Measurements from ENCODE around the gene SLC39A8.

The SLC39A8 gene

DNA sequence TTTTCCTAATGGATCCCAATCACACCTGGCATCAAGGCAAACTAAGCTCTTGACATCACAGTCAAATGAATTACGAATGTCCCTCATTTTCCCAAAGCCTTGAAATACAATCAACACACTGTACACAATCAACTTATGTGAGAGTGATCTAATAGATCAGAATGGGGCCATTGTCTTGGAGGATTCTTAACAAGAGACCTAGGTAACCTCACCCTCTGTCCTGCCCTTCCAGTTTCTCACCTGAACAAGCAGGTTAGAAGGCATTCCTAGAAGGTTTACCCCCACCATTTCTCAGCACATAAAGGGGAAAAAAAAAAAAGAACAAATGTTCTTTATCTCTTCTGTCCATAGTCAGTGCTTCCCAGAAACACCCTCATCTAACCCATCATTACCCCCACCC is 6.3 kb downstream of the SLC39A8 start:
- FAIRE-seq = no peak

DNA sequence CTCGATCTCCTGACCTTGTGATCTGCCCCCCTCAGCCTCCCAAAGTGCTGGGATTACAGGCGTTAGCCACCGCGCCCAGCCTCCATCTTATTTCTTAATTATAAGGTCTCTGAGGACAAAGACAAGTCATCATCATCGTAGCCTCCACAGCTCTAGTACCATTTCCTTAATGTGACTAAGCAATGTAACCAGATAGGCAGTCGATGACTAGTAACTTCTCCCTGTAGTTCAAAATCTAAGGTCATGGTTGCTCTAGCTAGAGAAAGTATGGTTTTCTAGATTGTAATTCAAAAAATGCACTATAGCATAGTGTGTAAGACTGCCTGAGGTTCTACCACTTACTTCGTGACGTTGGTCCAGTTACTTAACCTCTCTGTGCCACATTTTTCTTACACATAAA is 6.9 kb downstream of the SLC39A8 start:
- no peak for FAIRE-seq

- no peak for FAIRE-seq
These were observed 9.7 kb downstream of the SLC39A8 start for GRCh38 chr4:102335616-102336015.

GRCh38 chr4:102334624-102335023 is 10.7 kb downstream of the SLC39A8 start:
- FAIRE-seq = no peak

DNA sequence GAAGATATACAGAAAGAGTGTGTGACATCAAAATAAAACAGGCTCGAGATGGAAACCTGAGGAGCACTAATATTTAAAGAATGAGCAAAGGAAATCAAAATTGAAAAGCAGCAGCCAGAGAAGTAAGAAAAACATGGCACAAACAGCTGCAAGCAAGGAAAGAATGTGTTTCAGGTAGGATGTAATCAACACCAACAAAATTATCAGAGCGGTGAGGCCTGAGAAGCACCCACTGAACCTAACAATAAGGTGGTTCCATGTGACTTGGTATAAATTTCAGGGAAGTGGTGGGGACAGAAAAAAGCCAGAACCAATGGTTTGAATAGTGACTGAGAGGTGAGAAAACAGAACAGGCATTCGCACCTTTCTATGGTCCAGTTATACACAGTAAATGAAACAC is 11.5 kb downstream of the SLC39A8 start:
- no peak for FAIRE-seq

DNA sequence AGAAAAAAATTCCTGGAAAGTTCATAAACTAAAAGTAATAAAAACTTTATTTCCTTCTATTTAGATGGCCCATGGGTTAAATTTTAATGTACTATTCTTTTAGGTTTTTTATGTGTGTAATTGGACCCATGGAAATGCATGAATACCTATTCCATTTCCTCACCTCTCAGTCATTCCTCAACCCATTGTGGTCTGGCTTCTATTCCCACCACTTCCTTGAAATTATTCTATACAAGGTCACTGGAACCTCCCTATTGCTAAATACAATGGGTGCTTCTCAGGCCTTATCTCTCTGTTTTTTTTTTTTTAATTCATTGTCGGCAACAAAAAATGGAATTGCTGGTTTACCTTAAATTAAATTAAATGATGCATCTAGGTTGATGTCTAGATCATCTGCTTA is 17.2 kb downstream of the SLC39A8 start:
- FAIRE-seq = no peak

DNA sequence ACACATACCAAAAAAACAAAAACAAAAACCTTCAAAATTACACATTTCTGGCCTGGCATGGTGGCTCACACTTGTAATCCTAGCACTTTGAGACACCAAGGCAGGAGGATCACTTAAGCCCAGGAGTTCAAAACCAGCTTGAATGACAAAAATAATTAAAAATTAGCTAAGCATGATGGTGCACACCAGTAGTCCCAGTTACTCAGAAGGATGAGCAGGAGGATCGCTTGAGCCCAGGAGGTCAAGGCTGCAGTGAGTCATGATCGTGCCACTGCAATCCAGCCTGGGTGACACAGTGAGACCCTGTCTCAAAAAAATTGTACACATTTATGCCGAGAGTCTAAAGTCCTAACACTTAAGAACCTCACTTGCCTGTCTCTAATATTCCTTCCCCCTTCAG is 18.3 kb downstream of the SLC39A8 start:
- no peak for FAIRE-seq

GRCh38 chr4:102324730-102325129 is 20.6 kb downstream of the SLC39A8 start:
- no peak for FAIRE-seq

GRCh38 chr4:102322736-102323135 is 22.5 kb downstream of the SLC39A8 start:
- no peak for FAIRE-seq

DNA sequence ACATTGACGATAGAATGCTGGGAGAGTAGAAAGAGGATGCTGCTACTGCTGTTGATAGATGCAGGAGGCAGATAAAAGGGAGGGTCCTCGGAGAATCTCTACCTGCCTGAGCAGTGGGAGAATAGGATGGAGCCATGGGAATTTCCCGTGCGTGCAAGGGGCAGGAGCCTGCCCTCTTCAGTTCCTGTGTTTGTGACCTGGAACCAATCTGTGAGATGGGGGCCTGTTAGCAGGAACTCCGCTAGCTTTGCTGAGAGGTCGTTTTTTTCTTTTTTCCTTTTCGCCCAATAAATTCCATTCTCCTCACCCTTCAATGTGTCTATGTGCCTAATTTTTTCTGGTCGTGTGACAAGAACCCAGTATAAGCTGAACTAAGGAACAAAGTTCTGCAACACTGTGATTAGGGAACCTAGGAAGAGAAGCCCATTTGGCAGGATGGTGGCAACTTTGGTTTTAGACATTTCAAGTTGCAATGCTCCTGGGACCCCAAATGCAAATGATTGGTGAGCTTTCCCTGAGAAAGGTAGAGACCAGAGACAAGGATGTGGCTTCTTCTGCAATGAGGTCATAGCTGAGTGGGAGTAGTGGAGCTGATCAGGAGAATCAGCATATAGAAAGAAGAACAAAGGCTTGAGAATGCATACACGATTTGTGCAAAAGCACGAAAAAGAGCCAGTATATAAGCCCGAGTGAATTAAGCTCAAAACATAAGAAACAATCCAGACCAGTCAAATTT is 23.9 kb downstream of the SLC39A8 start:
- FAIRE-seq = no peak

DNA sequence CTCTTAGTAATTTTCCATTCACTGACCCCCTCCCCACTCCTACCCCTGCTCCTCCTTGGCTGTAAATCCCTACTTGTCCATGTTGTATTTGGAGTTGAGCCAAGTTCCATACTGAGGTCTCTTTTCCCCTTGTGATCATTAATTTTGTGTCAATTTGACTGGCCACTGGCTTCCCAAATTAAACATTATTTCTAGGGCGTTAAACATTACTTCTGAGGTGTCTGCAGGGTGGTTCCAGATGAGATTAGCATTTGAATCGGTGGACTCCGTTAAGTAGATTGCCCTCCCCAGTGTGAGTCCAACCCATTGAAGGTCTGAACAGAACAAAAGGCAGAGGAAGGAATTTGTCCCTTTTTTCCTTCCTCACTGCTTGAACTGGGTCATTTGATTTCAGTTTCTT is 25.7 kb downstream of the SLC39A8 start:
- FAIRE-seq = no peak

DNA sequence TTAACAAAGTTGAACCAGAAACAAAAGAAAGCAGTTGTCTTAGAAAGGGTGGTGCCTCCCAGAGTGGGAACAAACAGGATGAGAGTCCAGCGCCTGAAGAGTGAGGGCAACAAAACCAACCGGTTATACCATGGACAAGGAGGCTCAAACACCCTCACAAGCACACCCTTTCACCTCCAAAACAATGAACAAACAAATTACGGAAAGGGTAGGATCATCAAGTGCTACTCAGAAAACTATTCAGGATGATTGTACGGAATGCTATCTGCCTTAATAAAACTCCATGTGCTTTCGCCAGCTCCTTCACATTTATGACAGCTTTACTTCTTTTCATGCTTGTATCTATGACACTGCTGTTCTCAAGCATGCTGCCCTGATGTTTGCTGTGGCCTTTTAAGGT is 26.8 kb downstream of the SLC39A8 start:
- no peak for FAIRE-seq

- no peak for FAIRE-seq
These were observed 27.2 kb downstream of the SLC39A8 start for GRCh38 chr4:102318105-102318504.

- FAIRE-seq = no peak
These were observed 27.8 kb downstream of the SLC39A8 start for GRCh38 chr4:102317459-102317858.

GRCh38 chr4:102316585-102316984 is 28.7 kb downstream of the SLC39A8 start:
- FAIRE-seq = no peak

GRCh38 chr4:102315532-102315931 is 29.8 kb downstream of the SLC39A8 start:
- no peak for FAIRE-seq

GRCh38 chr4:102312417-102312816 is 32.9 kb downstream of the SLC39A8 start:
- FAIRE-seq = no peak

GRCh38 chr4:102311912-102312311 is 33.4 kb downstream of the SLC39A8 start:
- no peak for FAIRE-seq

GRCh38 chr4:102311407-102311806 is 33.9 kb downstream of the SLC39A8 start:
- no peak for FAIRE-seq

DNA sequence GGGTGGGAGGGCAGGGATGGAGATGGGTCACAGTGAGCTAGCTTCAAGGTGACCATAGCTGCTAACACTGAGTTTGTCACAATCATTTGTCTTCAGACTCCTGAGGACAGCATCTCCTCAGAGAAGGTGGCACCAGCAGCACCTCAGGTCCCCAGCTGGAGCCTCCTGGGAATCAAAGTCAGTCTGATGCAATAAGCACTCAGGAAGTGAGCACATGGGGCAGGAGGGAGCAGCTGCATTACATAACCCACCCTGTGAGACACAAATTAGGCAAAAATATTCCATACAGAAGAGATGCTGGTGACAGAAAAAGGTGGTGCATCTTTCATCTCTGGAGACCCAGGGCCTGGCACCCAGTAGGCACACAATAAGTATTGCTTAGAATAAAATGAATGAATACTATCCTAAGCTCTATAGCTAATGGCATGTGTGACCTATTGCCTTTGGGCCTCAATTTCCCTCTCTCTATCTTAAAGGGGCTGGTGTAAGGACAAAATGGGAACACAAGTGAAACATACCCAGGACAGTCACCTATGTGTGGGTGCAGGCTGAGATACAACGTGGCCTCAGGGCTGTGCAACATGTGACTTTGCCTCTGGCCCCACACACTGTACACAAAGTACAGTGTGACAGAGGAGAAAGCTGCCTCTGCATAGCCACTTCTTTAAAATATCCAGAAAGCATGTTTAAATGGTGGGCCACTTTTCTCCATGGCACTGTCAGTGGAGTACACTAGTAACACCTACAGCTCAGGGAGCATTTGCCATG is 37.1 kb downstream of the SLC39A8 start:
- FAIRE-seq = no peak

DNA sequence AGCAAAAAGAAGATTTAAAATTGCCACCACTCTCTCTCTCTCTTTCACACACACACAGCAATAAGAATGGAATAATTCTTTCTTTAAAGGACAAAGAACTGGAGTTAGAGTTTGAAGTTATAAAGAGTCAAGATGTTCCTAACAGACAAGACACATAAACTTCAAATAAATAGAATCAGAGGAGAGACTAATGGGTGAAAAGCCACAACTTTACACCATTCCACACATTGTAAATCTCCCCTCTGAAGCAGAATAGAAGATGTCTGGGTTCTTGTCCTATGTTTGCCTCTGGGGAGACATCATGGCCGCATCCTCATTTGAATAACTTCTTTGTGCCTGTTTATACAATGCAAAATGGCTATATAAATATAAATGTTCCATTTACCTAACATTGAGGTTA is 39.6 kb downstream of the SLC39A8 start:
- no peak for FAIRE-seq

GRCh38 chr4:102302762-102303161 is 42.5 kb downstream of the SLC39A8 start:
- FAIRE-seq = no peak

GRCh38 chr4:102301167-102301566 is 44.1 kb downstream of the SLC39A8 start:
- no peak for FAIRE-seq

DNA sequence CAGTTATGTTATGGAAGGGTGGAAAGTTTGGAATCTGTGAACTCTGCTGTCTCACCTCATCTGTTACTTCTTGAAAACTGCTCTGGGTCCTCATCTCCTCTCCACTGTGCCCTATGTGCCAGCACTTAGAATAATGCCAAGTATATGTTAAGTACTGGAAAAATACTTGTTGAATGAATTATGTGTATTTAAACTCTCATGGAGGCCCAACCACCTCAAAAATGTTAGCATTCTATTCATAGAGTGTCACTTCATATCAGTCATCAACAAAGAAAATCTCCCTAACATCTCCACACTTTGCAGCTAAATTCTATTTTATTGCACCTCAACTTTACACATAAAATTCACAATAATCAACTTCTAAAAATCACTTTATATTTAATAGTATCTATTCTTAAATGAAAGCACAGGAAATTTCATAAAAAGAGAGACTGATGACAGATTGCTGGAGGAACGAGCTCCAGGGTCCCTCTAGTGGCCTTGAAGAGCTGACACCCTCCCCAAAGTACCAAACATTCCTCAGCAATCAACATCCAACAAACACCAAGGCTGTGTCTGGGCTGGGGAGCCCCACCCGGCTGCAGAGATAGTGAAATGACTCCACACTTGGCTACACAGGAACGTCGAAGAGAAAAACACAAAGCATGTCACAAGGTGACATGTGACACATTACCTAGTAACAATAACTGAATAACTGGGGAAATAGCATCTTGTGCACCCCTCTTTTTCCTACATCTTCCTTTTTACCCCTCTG is 45.8 kb downstream of the SLC39A8 start:
- no peak for FAIRE-seq
